K562 (cell line): ENCODE measurements around the gene AMBRA1. TPM values are rescaled to one million over a fixed set of nuclear protein-coding genes. Genes with fewer than 3 reads are reported as not detected.

Experiments
- ATAC-seq: fragments of 200-7000 bp; cut with Tn5 transposase; 3 replicates; pipeline ENCODE4 v1.9.1; 2020; ENCODE audit warnings: moderate library complexity
- BruUV-seq: library from RNA; stranded (reverse); fragments of 400-500 nt; replicated peaks from 2 replicates; lab custom pipeline; 2021; lab: Mats Ljungman, UMichigan
- CTCF ChIA-PET: fragments of 300-600 bp; formaldehyde crosslinking; extraction: SDS; loops from one replicate; lab custom pipeline; 2021; ENCODE audit warnings: low intra/inter-chr PET ratio; lab: Yijun Ruan, JAX
- POLR2A ChIA-PET: fragments of 300-600, 350-650 bp; sonication (Branson Sonifier 250); formaldehyde crosslinking; extraction: SDS; loops from one replicate; lab custom pipeline; 2021; ENCODE audit warnings: antibody characterized with exemption, inconsistent platforms; lab: Yijun Ruan, JAX
- DNase-seq, 4 experiments: peaks; one replicate each; pipeline versions ENCODE4 v3.0.0 to v3.0.0-alpha.2; 2011 to 2018; ENCODE audit warnings: low spot score in 3 of 4, mixed read lengths in 3 of 4; ENCODE audit errors: extremely low read depth in 1 of 4
- FAIRE-seq: peaks from 2 replicates; lab custom pipeline; 2011; peaks lifted over from hg19 to GRCh38; lab: Jason Lieb, UNC
- H2AFZ ChIP-seq: 2 replicates; pipeline ENCODE4 v1.6.0; 2011; ENCODE audit warnings: low read depth, low read length, control low read depth, inconsistent platforms
- H3K27ac ChIP-seq: fragments of 200-600 bp; 3 replicates; pipeline ENCODE4 v1.8.0; 2011; ENCODE audit warnings: low read depth, mild to moderate bottlenecking, control low read depth, inconsistent platforms, low read length, moderate library complexity, mixed read lengths; ENCODE audit errors: extremely low read depth
- H3K27me3 ChIP-seq, 2 experiments: fragments of 300-600 bp in 1 of 2; 2 replicates in 1 of 2; 3 replicates in 1 of 2; pipeline versions ENCODE4 v1.6.0 to v1.8.0; 2011; ENCODE audit warnings: inconsistent platforms in 2 of 2, low read length in 2 of 2, mild to moderate bottlenecking in 1 of 2, mixed read lengths in 1 of 2, moderate library complexity in 1 of 2; ENCODE audit not compliant: control insufficient read depth in 2 of 2, insufficient read depth in 2 of 2
- H3K36me3 ChIP-seq: fragments of 300-600 bp; 3 replicates; pipeline ENCODE4 v1.8.0; 2011; ENCODE audit warnings: mild to moderate bottlenecking, low read length, inconsistent platforms; ENCODE audit not compliant: control insufficient read depth, insufficient read depth
- H3K4me1 ChIP-seq, 2 experiments: fragments of 200-600 bp in 1 of 2; replicated peaks in 1 of 2; 2 replicates in 1 of 2; 3 replicates in 1 of 2; pipeline versions ENCODE4 v1.5.1 to v1.8.0; 2011; ENCODE audit warnings: inconsistent platforms in 2 of 2, low read length in 2 of 2, mild to moderate bottlenecking in 1 of 2, mixed read lengths in 1 of 2, moderate library complexity in 1 of 2; ENCODE audit not compliant: control insufficient read depth in 2 of 2, insufficient read depth in 2 of 2
- H3K4me2 ChIP-seq: 2 replicates; pipeline ENCODE4 v1.6.1; 2011; ENCODE audit warnings: low read length, control low read depth, inconsistent platforms, mixed read lengths; ENCODE audit not compliant: insufficient read depth
- H3K4me3 ChIP-seq: fragments of 200-600 bp; sonication (generic), shearing (Covaris generic); 2 replicates; pipeline ENCODE4 v1.5.1; 2016; ENCODE audit warnings: control low read depth, inconsistent platforms
- H3K79me2 ChIP-seq: fragments of 200-600 bp; 3 replicates; pipeline ENCODE4 v1.8.0; 2011; ENCODE audit warnings: low read length, inconsistent platforms; ENCODE audit not compliant: control insufficient read depth, insufficient read depth
- H3K9ac ChIP-seq, 2 experiments: 2 replicates each; pipeline versions ENCODE4 v1.6.0 to v1.6.1; 2011; ENCODE audit warnings: low read depth in 2 of 2, low read length in 2 of 2, control low read depth in 1 of 2, inconsistent platforms in 1 of 2, mild to moderate bottlenecking in 1 of 2, mixed read lengths in 1 of 2; ENCODE audit not compliant: insufficient read depth in 1 of 2
- H3K9me1 ChIP-seq: one replicate; pipeline ENCODE4 v1.6.0; 2011; ENCODE audit warnings: inconsistent platforms, mild to moderate bottlenecking, low read length, moderate library complexity; ENCODE audit not compliant: control insufficient read depth, insufficient read depth
- H3K9me3 ChIP-seq: replicated peaks from 2 replicates; pipeline ENCODE4 v1.5.1; 2011; ENCODE audit warnings: low read depth, low read length, inconsistent platforms; ENCODE audit not compliant: control insufficient read depth, insufficient read depth
- H4K20me1 ChIP-seq: replicated peaks from 2 replicates; pipeline ENCODE4 v1.6.1; 2011; ENCODE audit warnings: low read length, inconsistent platforms, mixed read lengths; ENCODE audit not compliant: control insufficient read depth, insufficient read depth
- DLX4 ChIP-seq: fragments of 250-450 bp; sonication (Bioruptor Pico); IDR thresholded peaks from 2 replicates; pipeline ENCODE4 v1.6.1; 2021; ENCODE audit warnings: mild to moderate bottlenecking
- MCM5 ChIP-seq: fragments of 450-650 bp; IDR thresholded peaks from 2 replicates; pipeline ENCODE4 v1.6.1; 2016; ENCODE audit warnings: low read depth
- TBP ChIP-seq: optimal IDR thresholded peaks from 2 replicates; pipeline ENCODE3; 2011; ENCODE audit warnings: low read depth, low read length, improper control_type of control experiment
- TEAD4 ChIP-seq, 2 experiments: sonication (generic) in 1 of 2; formaldehyde crosslinking in 1 of 2; IDR thresholded peaks; 2 replicates each; pipeline versions ENCODE4 v1.6.1 to v1.8.0; 2012 to 2022; ENCODE audit warnings: borderline replicate concordance in 1 of 2, inconsistent platforms in 1 of 2, low read length in 1 of 2, mild to moderate bottlenecking in 1 of 2, missing genetic modification reagents in 1 of 2
- ZFX ChIP-seq: sonication (generic); formaldehyde crosslinking; IDR thresholded peaks from 2 replicates; pipeline ENCODE4 v1.8.0; 2022; ENCODE audit warnings: mild to moderate bottlenecking, missing genetic modification reagents, moderate library complexity
- ZNF766 ChIP-seq: fragments of 200-800 bp; sonication (Bioruptor generic); conservative IDR thresholded peaks from 2 replicates; pipeline ENCODE4 v1.6.1; 2016; ENCODE audit warnings: missing genetic modification characterization, missing compliant biosample characterization
- WGBS: fragments of 100-300 bp; shearing (Covaris generic); methylation state at CpG from one replicate; pipeline ENCODE4 v1.1.6; 2016; ENCODE audit warnings: low coverage, mixed read lengths; ENCODE audit not compliant: insufficient coverage; ENCODE audit errors: missing lambda C conversion rate; 5-methylcytosine and 5-hydroxymethylcytosine counted together
- in situ Hi-C: fragments of 300-500 bp; cut with MboI; formaldehyde crosslinking; loops from 4 replicates; pipeline ENCODE4 v1.15.0; 2018; ENCODE audit warnings: inconsistent platforms, mixed read lengths
- intact Hi-C: fragments of 100-400 bp; cut with micrococcal nuclease; formaldehyde crosslinking; loops from 2 replicates; pipeline ENCODE4 v1.14.2; 2022
- polyA plus RNA-seq, 8 experiments: library from polyadenylated mRNA; depleted of rRNA in 4 of 8; stranded (reverse) in 5 of 8; unstranded in 3 of 8; fragments of >200 nt; fragmentation: Nextera tagmentation in 2 of 8; fragmentation: Illumina TruSeq in 1 of 8; extraction: Ambion mirVana in 2 of 8; extraction: Trizol in 1 of 8; gene quantifications; 2 replicates each; pipeline versions ENCODE4 v1.2.1 to v1.2.3, GENCODE V29; 2011 to 2014; ENCODE audit warnings: inconsistent platforms in 1 of 8, missing spikeins in 1 of 8
- total RNA-seq, 7 experiments: library from RNA; depleted of rRNA in 6 of 7; stranded (reverse); fragments of >200 nt in 6 of 7; fragmentation: Illumina TruSeq in 2 of 7; extraction: Trizol in 2 of 7; gene quantifications; 2 replicates each; pipeline versions ENCODE4 v1.2.1 to v1.2.3, GENCODE V29; 2011 to 2021; ENCODE audit warnings: low replicate concordance in 1 of 7
- TF ChIP-seq, protein P1 (sequence below): fragments of 250-450 bp; sonication (Bioruptor Pico); IDR thresholded peaks from 2 replicates; pipeline ENCODE4 v1.5.0; 2020; ENCODE audit warnings: mild to moderate bottlenecking, borderline replicate concordance

The AMBRA1 gene
- total and polyA plus RNA-seq, 9 of the 15 experiments (the other 6 are each of a cell fraction or from before 2014, with no cell fraction given): 0.15 to 24.5 (median 13.0) TPM

GRCh38 chr11:46351606-46352005, 242.2 kb downstream of the AMBRA1 start:
- no TSS peak for BruUV-seq
- H3K9ac ChIP-seq: peak overlapping the region; percentile 60 to 88; a peak in 3 of 4 replicates
- POLR2A ChIA-PET: interaction anchor here (0.6 to 1.9 kb wide), 11 partner anchors 9 to 201 kb away, joined by 3 to 10 read pairs (median 4); no protein-coding TSS in a partner anchor
- ATAC-seq (no peak), FAIRE-seq (no peak)
- peaks cover 21% of the 10 kb centered on the region for H4K20me1 ChIP-seq
- in situ Hi-C loops (no loop called here), intact Hi-C loops (loop anchor here (1.0 to 2.0 kb wide), 2 partner anchors 16 to 29 kb away; partner anchors contain the start of gene MDK)
- H3K27ac ChIP-seq: no peak overlapping the region; the same call in 2 of the 3 replicates
- H3K9me3 ChIP-seq: no peaks in the 10 kb centered on the region
- peaks cover 75% of the 10 kb centered on the region for H3K79me2 ChIP-seq
- no peak overlapping the region for H3K4me3 ChIP-seq
- TF ChIP-seq TBP (no peak), DLX4 (CRISPR knock-in tag) (no peak)
- TF ChIP-seq, all 486 proteins: peak for 0
- CTCF ChIA-PET: interaction anchor here (0.9 to 1.2 kb wide), 3 partner anchors 9 to 18 kb away, joined by 5 to 6 read pairs (median 5); no protein-coding TSS in a partner anchor
- no peaks in the 10 kb centered on the region for H3K27me3 ChIP-seq
- no peak overlapping the region for H2AFZ ChIP-seq
- H3K9me1 ChIP-seq: no peaks in the 10 kb centered on the region
- WGBS: 58% methylated on average over 5 of the region's 5 CpGs
- DNase-seq: no peak
- H3K4me2 ChIP-seq: peak overlapping the region; percentile 44; the same call in 1 of the 2 replicates
- H3K36me3 ChIP-seq: peaks cover 64% of the 10 kb centered on the region; the same call in 2 of the 3 replicates
- peaks cover 36 to 59% of the 10 kb centered on the region in 2 experiments for H3K4me1 ChIP-seq

DNA sequence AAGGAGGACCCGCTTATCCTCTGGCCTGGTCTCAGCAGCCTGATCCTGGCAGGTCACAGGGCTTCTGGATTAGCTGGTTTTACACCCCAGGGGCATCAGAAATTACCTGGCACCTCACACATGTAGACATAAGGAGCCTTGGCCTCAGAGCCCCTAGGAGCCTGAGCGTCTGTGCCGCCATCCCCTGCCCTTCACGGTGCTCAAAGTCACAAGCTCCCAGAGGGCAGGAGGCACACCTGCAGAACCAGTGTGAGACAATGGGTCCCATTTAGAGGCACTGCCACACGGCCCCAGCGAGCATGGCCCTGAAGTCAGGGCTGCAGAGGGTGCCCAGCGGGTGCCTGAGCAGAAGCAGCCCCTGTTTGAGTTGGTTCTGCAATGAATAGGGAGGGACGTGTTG, 242.7 kb downstream of the AMBRA1 start:
- 73% methylated on average over 8 of the region's 8 CpGs for whole genome bisulfite sequencing
- H3K4me3 ChIP-seq: no peak overlapping the region
- in situ Hi-C loops: no loop called here
- no TSS peak for BruUV-seq
- peaks cover 59% of the 10 kb centered on the region; the same call in 2 of the 3 replicates for H3K36me3 ChIP-seq
- intact Hi-C loops: no loop called here
- no peak for FAIRE-seq
- peak overlapping the region; percentile 60 to 88; a peak in 3 of 4 replicates for H3K9ac ChIP-seq
- no peaks in the 10 kb centered on the region for H3K27me3 ChIP-seq
- H2AFZ ChIP-seq: no peak overlapping the region
- H3K27ac ChIP-seq: no peak overlapping the region
- no peak for DNase-seq
- ChIA-PET CTCF (interaction anchor here (1.1 kb wide), 1 partner anchor 16 kb away, joined by 5 read pairs; no protein-coding TSS in a partner anchor), POLR2A (interaction anchor here (0.6 to 1.9 kb wide), 7 partner anchors 10 to 201 kb away, joined by 3 to 10 read pairs (median 4); no protein-coding TSS in a partner anchor)
- no peaks in the 10 kb centered on the region for H3K9me3 ChIP-seq
- peak overlapping the region; percentile 44; the same call in 1 of the 2 replicates for H3K4me2 ChIP-seq
- H4K20me1 ChIP-seq: peaks cover 18% of the 10 kb centered on the region
- H3K79me2 ChIP-seq: peaks cover 71% of the 10 kb centered on the region
- H3K9me1 ChIP-seq: no peaks in the 10 kb centered on the region
- ATAC-seq: no peak
- peaks cover 32 to 58% of the 10 kb centered on the region in 2 experiments for H3K4me1 ChIP-seq
- no peak for TF ChIP-seq TEAD4 (IDR thresholded peaks at IDR 0.05; ENCODE audit: low read length)
- TF ChIP-seq TEAD4 (CRISPR knock-in tag; IDR thresholded peaks at IDR 0.05; ENCODE audit: borderline replicate concordance): no peak
- no peak for TF ChIP-seq ZNF766 (CRISPR knock-in tag)
- TF ChIP-seq, protein P1, sequence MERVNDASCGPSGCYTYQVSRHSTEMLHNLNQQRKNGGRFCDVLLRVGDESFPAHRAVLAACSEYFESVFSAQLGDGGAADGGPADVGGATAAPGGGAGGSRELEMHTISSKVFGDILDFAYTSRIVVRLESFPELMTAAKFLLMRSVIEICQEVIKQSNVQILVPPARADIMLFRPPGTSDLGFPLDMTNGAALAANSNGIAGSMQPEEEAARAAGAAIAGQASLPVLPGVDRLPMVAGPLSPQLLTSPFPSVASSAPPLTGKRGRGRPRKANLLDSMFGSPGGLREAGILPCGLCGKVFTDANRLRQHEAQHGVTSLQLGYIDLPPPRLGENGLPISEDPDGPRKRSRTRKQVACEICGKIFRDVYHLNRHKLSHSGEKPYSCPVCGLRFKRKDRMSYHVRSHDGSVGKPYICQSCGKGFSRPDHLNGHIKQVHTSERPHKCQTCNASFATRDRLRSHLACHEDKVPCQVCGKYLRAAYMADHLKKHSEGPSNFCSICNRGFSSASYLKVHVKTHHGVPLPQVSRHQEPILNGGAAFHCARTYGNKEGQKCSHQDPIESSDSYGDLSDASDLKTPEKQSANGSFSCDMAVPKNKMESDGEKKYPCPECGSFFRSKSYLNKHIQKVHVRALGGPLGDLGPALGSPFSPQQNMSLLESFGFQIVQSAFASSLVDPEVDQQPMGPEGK: no peak
- TF ChIP-seq ZFX (CRISPR knock-in tag): no peak
- TF ChIP-seq MCM5: no peak
